ENCODE data around the gene ROPN1B.

ROPN1B gene

DNA sequence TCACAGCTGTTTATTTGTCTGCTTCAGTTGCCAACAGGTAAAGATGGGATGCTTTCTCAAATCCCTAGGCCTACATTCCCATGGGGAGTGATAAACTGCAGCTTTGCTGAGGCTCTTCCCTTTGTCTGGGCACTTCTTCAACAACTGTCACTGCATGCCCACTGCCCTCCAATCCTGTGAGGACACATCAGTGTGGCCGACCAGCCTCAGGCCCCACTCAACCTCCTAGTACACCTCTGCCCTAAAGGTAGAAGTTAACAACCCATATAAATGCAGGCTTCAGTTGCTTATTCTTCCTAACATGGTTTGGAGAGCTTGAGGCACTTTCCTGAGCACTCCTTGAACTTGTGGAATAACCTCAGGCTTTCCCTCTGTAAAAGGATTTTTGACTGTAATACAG is 49.6 kb downstream of the ROPN1B start (continued):
- TF ChIP-seq, protein P1, sequence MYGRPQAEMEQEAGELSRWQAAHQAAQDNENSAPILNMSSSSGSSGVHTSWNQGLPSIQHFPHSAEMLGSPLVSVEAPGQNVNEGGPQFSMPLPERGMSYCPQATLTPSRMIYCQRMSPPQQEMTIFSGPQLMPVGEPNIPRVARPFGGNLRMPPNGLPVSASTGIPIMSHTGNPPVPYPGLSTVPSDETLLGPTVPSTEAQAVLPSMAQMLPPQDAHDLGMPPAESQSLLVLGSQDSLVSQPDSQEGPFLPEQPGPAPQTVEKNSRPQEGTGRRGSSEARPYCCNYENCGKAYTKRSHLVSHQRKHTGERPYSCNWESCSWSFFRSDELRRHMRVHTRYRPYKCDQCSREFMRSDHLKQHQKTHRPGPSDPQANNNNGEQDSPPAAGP (tag by site-specific recombination; IDR thresholded peaks at IDR 0.05) = no peak

DNA sequence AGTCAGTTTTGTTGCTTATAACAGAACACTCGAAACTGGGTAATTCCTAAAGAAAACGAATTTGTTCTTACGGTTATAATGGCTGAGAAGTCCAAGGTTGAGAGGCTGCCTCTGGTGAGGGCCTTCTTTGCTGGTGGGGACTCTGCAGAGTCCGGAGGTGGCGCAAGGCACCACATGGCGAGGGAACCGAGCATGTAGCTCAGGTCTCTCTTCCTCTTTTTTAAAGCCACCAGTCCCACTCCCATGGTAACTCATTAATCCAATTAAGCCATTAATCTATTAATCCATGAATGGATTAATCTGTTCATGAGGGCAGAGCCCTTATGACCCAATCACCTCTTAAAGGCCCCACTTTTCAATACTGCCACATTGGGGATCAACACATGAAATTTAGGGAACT is 50.0 kb downstream of the ROPN1B start:
- H3K36me3 ChIP-seq (ENCODE audit: control insufficient read depth in 2 of 2, insufficient read depth in 1 of 2, low read length in 2 of 2) = peaks cover 0 to 31% of the 10 kb centered on the region in 2 experiments; a peak in 1 of 3 replicates
- TF ChIP-seq ZSCAN16 (tag by site-specific recombination; IDR thresholded peaks at IDR 0.05) (no peak), ZNF266 (tag by site-specific recombination; IDR thresholded peaks at IDR 0.05; ENCODE audit: low read depth) (no peak)
- TF ChIP-seq, protein P2, sequence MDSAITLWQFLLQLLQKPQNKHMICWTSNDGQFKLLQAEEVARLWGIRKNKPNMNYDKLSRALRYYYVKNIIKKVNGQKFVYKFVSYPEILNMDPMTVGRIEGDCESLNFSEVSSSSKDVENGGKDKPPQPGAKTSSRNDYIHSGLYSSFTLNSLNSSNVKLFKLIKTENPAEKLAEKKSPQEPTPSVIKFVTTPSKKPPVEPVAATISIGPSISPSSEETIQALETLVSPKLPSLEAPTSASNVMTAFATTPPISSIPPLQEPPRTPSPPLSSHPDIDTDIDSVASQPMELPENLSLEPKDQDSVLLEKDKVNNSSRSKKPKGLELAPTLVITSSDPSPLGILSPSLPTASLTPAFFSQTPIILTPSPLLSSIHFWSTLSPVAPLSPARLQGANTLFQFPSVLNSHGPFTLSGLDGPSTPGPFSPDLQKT (IDR thresholded peaks at IDR 0.05; ENCODE audit: borderline replicate concordance, low read depth, low read length) = no peak
- no peak overlapping the region for H3K27ac ChIP-seq (ENCODE audit: extremely low read depth, low read depth, low read length)
- H3K4me1 ChIP-seq (ENCODE audit: control insufficient read depth, insufficient read depth, low read length) = no peaks in the 10 kb centered on the region
- H3K9me3 ChIP-seq (ENCODE audit: control insufficient read depth, insufficient read depth, low read depth, low read length) = no peaks in the 10 kb centered on the region
- POLR2A ChIA-PET = no interaction called here
- H3K4me3 ChIP-seq (ENCODE audit: low read depth, low read length) = no peak overlapping the region
- CTCF ChIA-PET = no interaction called here

DNA sequence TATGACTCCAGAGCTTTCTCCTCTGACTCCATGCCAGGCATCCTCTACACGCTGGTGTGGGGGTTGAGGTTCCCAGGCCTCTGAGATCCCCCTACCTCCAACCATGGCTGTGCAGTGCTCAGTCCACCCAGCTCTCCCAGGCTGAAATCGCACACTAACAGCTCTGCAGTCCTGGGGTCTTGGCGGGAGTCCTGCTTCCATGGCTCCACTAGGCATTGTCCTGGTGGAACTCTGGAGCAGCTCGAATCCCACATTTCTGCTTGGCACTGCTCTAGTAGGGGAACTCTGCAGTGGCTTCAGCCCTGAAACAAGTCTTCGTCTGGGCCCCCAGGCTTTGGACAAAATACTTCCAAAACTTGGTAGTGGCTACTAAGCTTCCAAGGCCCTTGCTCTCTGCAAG is 50.7 kb downstream of the ROPN1B start:
- Histone ChIP-seq H3K4me1 (ENCODE audit: control insufficient read depth, insufficient read depth, low read length) (no peaks in the 10 kb centered on the region), H3K36me3 (ENCODE audit: control insufficient read depth in 2 of 2, insufficient read depth in 1 of 2, low read length in 2 of 2) (peaks cover 0 to 32% of the 10 kb centered on the region in 2 experiments; a peak in 1 of 3 replicates), H3K9me3 (ENCODE audit: control insufficient read depth, insufficient read depth, low read depth, low read length) (no peaks in the 10 kb centered on the region), H3K27ac (ENCODE audit: extremely low read depth, low read depth, low read length) (no peak overlapping the region), H3K4me3 (ENCODE audit: low read depth, low read length) (no peak overlapping the region)
- ChIA-PET POLR2A (no interaction called here), CTCF (interaction anchor here (0.6 kb wide), 1 partner anchor 40 kb away, joined by 3 read pairs; no protein-coding TSS in a partner anchor)
- TF ChIP-seq ZNF677 (tag by site-specific recombination; IDR thresholded peaks at IDR 0.05) (no peak), GLIS2 (tag by site-specific recombination; IDR thresholded peaks at IDR 0.05) (no peak), ZNF596 (tag by site-specific recombination; IDR thresholded peaks at IDR 0.05) (no peak), HOXC10 (CRISPR knock-in tag; IDR thresholded peaks at IDR 0.05) (no peak), ZNF561 (tag by site-specific recombination; IDR thresholded peaks at IDR 0.05; ENCODE audit: borderline replicate concordance) (no peak), KLF16 (tag by site-specific recombination; IDR thresholded peaks at IDR 0.05) (no peak), ZNF335 (tag by site-specific recombination; conservative IDR thresholded peaks at IDR 0.05) (no peak), ZNF19 (tag by site-specific recombination; IDR thresholded peaks at IDR 0.05; ENCODE audit: low read depth) (no peak), HOXD13 (CRISPR knock-in tag; IDR thresholded peaks at IDR 0.05; ENCODE audit: borderline replicate concordance) (no peak), ZFP69B (tag by site-specific recombination; IDR thresholded peaks at IDR 0.05) (no peak)
- TF ChIP-seq, protein P3, sequence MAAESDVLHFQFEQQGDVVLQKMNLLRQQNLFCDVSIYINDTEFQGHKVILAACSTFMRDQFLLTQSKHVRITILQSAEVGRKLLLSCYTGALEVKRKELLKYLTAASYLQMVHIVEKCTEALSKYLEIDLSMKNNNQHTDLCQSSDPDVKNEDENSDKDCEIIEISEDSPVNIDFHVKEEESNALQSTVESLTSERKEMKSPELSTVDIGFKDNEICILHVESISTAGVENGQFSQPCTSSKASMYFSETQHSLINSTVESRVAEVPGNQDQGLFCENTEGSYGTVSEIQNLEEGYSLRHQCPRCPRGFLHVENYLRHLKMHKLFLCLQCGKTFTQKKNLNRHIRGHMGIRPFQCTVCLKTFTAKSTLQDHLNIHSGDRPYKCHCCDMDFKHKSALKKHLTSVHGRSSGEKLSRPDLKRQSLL (tag by site-specific recombination; IDR thresholded peaks at IDR 0.05) = no peak

DNA sequence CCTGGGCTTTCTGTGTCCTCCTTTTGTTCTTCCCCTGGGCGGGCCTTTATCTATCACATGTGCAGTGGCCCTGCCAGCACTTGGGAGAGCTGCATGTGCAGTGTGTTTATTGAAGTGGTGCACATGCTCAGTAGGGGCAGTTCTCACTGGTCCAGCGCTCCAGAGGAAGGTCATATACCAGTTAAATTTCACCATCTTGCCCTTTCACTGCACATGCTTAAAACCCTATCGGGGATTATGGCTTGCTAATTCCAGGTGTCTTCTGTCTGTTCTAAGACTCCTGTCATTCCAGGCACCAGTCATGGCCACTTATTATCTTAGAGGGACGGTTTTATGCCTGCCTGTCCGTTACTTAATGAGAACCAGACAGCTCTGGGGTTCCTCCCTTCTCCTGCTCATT is 52.2 kb downstream of the ROPN1B start:
- ChIA-PET POLR2A (no interaction called here), CTCF (no interaction called here)
- no peak overlapping the region for H3K4me3 ChIP-seq (ENCODE audit: low read depth, low read length)
- TF ChIP-seq, protein P1 (tag by site-specific recombination; IDR thresholded peaks at IDR 0.05) = no peak
- no peak for TF ChIP-seq ZNF223 (tag by site-specific recombination; IDR thresholded peaks at IDR 0.05)
- TF ChIP-seq ZNF202 (tag by site-specific recombination; IDR thresholded peaks at IDR 0.05; ENCODE audit: borderline replicate concordance) = no peak
- no peak for TF ChIP-seq OSR2 (tag by site-specific recombination; IDR thresholded peaks at IDR 0.05)
- TF ChIP-seq, protein P4, sequence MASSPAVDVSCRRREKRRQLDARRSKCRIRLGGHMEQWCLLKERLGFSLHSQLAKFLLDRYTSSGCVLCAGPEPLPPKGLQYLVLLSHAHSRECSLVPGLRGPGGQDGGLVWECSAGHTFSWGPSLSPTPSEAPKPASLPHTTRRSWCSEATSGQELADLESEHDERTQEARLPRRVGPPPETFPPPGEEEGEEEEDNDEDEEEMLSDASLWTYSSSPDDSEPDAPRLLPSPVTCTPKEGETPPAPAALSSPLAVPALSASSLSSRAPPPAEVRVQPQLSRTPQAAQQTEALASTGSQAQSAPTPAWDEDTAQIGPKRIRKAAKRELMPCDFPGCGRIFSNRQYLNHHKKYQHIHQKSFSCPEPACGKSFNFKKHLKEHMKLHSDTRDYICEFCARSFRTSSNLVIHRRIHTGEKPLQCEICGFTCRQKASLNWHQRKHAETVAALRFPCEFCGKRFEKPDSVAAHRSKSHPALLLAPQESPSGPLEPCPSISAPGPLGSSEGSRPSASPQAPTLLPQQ (tag by site-specific recombination; IDR thresholded peaks at IDR 0.05) = no peak
- no peaks in the 10 kb centered on the region for H3K4me1 ChIP-seq (ENCODE audit: control insufficient read depth, insufficient read depth, low read length)
- no peaks in the 10 kb centered on the region for H3K9me3 ChIP-seq (ENCODE audit: control insufficient read depth, insufficient read depth, low read depth, low read length)
- H3K36me3 ChIP-seq (ENCODE audit: control insufficient read depth in 2 of 2, insufficient read depth in 1 of 2, low read length in 2 of 2) = peaks cover 0 to 32% of the 10 kb centered on the region in 2 experiments; a peak in 1 of 3 replicates
- no peak overlapping the region for H3K27ac ChIP-seq (ENCODE audit: extremely low read depth, low read depth, low read length)

All from HEK293 (cell line).